ENCODE measurements around the gene HIVEP3.

DNA sequence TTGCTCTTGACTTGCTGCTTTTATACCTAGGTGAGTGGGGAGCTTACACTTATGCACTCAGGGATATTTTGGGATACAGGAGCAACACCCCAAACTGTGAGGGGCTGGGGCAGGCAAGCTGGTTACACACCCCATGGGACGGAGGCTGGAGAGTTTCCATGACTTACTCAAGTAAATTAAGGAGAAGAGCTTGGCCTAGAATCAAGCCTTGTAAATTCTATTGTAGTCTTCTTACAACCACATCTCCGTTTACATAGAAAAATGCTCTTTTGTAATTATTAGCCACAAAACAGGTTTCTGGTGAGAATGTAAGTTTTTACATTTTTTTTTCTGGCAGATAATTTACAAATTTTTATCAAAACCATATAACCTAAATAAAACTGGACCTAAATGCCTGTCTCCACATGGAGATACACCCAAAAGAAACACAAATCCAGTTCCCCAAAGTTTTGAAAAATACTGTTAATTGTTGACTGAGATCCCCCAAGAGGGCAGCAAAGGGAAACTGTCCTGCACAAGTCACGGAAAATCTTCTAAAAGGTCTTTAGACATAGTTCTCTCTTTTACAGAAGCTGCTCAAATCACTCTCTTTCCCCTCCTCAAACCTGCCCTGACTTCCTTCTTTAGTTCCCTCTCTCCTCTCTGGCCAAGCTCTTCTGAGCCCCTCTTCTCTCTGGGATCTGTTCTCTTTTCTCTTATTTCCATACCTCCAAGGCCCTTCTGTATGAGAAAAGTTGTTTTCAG, 134.0 kb downstream of the HIVEP3 start:
- TF ChIP-seq, protein P1, sequence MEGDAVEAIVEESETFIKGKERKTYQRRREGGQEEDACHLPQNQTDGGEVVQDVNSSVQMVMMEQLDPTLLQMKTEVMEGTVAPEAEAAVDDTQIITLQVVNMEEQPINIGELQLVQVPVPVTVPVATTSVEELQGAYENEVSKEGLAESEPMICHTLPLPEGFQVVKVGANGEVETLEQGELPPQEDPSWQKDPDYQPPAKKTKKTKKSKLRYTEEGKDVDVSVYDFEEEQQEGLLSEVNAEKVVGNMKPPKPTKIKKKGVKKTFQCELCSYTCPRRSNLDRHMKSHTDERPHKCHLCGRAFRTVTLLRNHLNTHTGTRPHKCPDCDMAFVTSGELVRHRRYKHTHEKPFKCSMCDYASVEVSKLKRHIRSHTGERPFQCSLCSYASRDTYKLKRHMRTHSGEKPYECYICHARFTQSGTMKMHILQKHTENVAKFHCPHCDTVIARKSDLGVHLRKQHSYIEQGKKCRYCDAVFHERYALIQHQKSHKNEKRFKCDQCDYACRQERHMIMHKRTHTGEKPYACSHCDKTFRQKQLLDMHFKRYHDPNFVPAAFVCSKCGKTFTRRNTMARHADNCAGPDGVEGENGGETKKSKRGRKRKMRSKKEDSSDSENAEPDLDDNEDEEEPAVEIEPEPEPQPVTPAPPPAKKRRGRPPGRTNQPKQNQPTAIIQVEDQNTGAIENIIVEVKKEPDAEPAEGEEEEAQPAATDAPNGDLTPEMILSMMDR (IDR thresholded peaks at IDR 0.05), result no peak
- no peak for TF ChIP-seq POLR2A (IDR thresholded peaks at IDR 0.05)

Measured in tibial nerve (tissue), 3 donors.